PC-3 (cell line): ENCODE data around the gene CANX. TPM values are rescaled to one million over a fixed set of nuclear protein-coding genes. Genes with fewer than 3 reads are reported as not detected.
A peak's percentile ranks its signal among the peaks of the same experiment; 100 is the strongest.

Source experiments
- ATAC-seq: fragments of 200-7000 bp; cut with Tn5 transposase; 2 replicates; pipeline ENCODE4 v1.9.1; 2020; ENCODE audit warnings: mild to moderate bottlenecking, moderate library complexity
- BruUV-seq: library from RNA; stranded (reverse); fragments of 400-500 nt; replicated peaks from 2 replicates; lab custom pipeline; 2021; lab: Mats Ljungman, UMichigan
- CTCF ChIA-PET: fragments of 300-600 bp; sonication (Branson Sonifier 250); formaldehyde crosslinking; loops from one replicate; lab custom pipeline; 2022; ENCODE audit warnings: antibody characterized with exemption; lab: Charles Lee
- POLR2A ChIA-PET: fragments of 300-600 bp; sonication (Branson Sonifier 250); formaldehyde crosslinking; loops from one replicate; lab custom pipeline; 2022; ENCODE audit warnings: antibody characterized with exemption; ENCODE audit not compliant: unreplicated experiment; lab: Charles Lee
- DNase-seq: peaks from one replicate; pipeline ENCODE4 v3.0.0-alpha.2; 2015
- H2AFZ ChIP-seq: fragments of 300-600 bp; sonication (generic); 2 replicates; pipeline ENCODE4 v1.6.0; 2016; ENCODE audit warnings: antibody characterized with exemption, low read length
- H3F3A ChIP-seq: fragments of 300-600 bp; sonication (generic); one replicate; pipeline ENCODE4 v1.6.0; 2017; ENCODE audit warnings: antibody characterized with exemption, low read length, control low read depth, mild to moderate bottlenecking; ENCODE audit not compliant: unreplicated experiment
- H3K27ac ChIP-seq: fragments of 300-600 bp; sonication (generic); 2 replicates; pipeline ENCODE4 v1.5.1; 2016; ENCODE audit warnings: mild to moderate bottlenecking, low read length
- H3K27me3 ChIP-seq: fragments of 300-600 bp; sonication (generic); 2 replicates; pipeline ENCODE4 v1.6.1; 2016; ENCODE audit warnings: low read length, mixed read lengths
- H3K36me3 ChIP-seq: fragments of 300-600 bp; sonication (generic); 2 replicates; pipeline ENCODE4 v1.6.1; 2016; ENCODE audit warnings: low read depth, mixed run types, low read length, mixed read lengths
- H3K4me1 ChIP-seq: fragments of 300-600 bp; sonication (generic); 2 replicates; pipeline ENCODE4 v1.5.1; 2016; ENCODE audit warnings: low read length; ENCODE audit not compliant: insufficient read depth
- H3K4me2 ChIP-seq: fragments of 300-600 bp; sonication (generic); 2 replicates; pipeline ENCODE4 v1.6.0; 2016; ENCODE audit warnings: low read length
- H3K4me3 ChIP-seq: fragments of 300-600 bp; sonication (generic); 2 replicates; pipeline ENCODE4 v1.5.1; 2016; ENCODE audit warnings: mild to moderate bottlenecking, low read length, mixed read lengths
- H3K79me2 ChIP-seq: fragments of 300-600 bp; sonication (generic); 2 replicates; pipeline ENCODE4 v1.6.1; 2017; ENCODE audit warnings: low read length, mixed read lengths
- H3K9ac ChIP-seq: fragments of 300-600 bp; sonication (generic); 2 replicates; pipeline ENCODE4 v1.6.0; 2016; ENCODE audit warnings: mild to moderate bottlenecking, low read length
- H3K9me2 ChIP-seq: fragments of 300-600 bp; sonication (generic); replicated peaks from 2 replicates; pipeline ENCODE4 v1.6.1; 2016; ENCODE audit warnings: mixed run types, low read length, mixed read lengths
- H3K9me3 ChIP-seq: fragments of 300-600 bp; sonication (generic); 2 replicates; pipeline ENCODE4 v1.6.1; 2016; ENCODE audit warnings: low read length, mixed read lengths
- H4K20me1 ChIP-seq: fragments of 300-600 bp; sonication (generic); 2 replicates; pipeline ENCODE4 v1.6.1; 2016; ENCODE audit warnings: low read length, mixed read lengths
- CTCF ChIP-seq: fragments of 300-600 bp; sonication (generic); conservative IDR thresholded peaks from 2 replicates; pipeline ENCODE4 v1.5.1; 2017; ENCODE audit warnings: antibody characterized with exemption, low read depth, mild to moderate bottlenecking, low read length
- EZH2 ChIP-seq: fragments of 300-600 bp; sonication (generic); IDR thresholded peaks from one replicate; pipeline ENCODE4 v1.6.1; 2017; ENCODE audit warnings: antibody characterized with exemption, mild to moderate bottlenecking, low read length; ENCODE audit not compliant: unreplicated experiment
- EZH2phosphoT487 ChIP-seq: fragments of 300-600 bp; sonication (generic); IDR thresholded peaks from 2 replicates; pipeline ENCODE4 v1.6.1; 2018; ENCODE audit warnings: mild to moderate bottlenecking, antibody characterized with exemption, low read length, borderline replicate concordance
- intact Hi-C: fragments of 100-400 bp; cut with micrococcal nuclease; formaldehyde crosslinking; loops from 2 replicates; pipeline ENCODE4 v1.9.0; 2023
- total RNA-seq: library from RNA; depleted of rRNA; stranded (reverse); fragments of >200 nt; gene quantifications from 2 replicates; pipeline ENCODE4 v1.2.3, GENCODE V29; 2014

The CANX gene
- total RNA-seq, 1 experiment from 2014 or later, result 293 TPM

- Histone ChIP-seq H3K27ac (peak overlapping the region; percentile 19), H3K9ac (no peak overlapping the region)
- no peak for DNase-seq
Measured at GRCh38 chr5:179762781-179763176, 64.0 kb downstream of the CANX start.

GRCh38 chr5:179763215-179763945 lies 64.6 kb downstream of the CANX start:
- ChIA-PET POLR2A (no interaction called here), CTCF (interaction anchor here (0.7 kb wide), 1 partner anchor 74 kb away, joined by 3 read pairs; no protein-coding TSS in a partner anchor)
- Histone ChIP-seq H3K27ac (no peak overlapping the region), H3K4me2 (peak overlapping the region; percentile 50), H3F3A (peaks cover 8% of the 10 kb centered on the region), H2AFZ (no peak overlapping the region), H3K36me3 (peaks cover 10% of the 10 kb centered on the region; the same call in 1 of the 2 replicates), H4K20me1 (no peaks in the 10 kb centered on the region), H3K9me2 (no peaks in the 10 kb centered on the region), H3K4me3 (no peak overlapping the region), H3K4me1 (peaks cover 42% of the 10 kb centered on the region), H3K9me3 (no peaks in the 10 kb centered on the region), H3K79me2 (peaks cover 49% of the 10 kb centered on the region), H3K27me3 (no peaks in the 10 kb centered on the region), H3K9ac (no peak overlapping the region)
- peak; percentile 63 for ATAC-seq
- TF ChIP-seq CTCF (peak; percentile 84), EZH2phosphoT487 (no peak), EZH2 (no peak)
- peak; percentile 77 for DNase-seq
- intact Hi-C loops, result loop anchor here (1.0 to 2.0 kb wide), 3 partner anchors 31 to 57 kb away; partner anchors contain the start of genes MAML1 and SQSTM1
- no TSS peak for BruUV-seq

More at GRCh38 chr5:179762781-179763176, 64.0 kb downstream of the CANX start:
- no peak overlapping the region for H2AFZ ChIP-seq
- intact Hi-C loops, result loop anchor here (1.0 to 2.0 kb wide), 3 partner anchors 30 to 58 kb away; partner anchors contain the start of genes MAML1 and SQSTM1
- H3K4me3 ChIP-seq, result no peak overlapping the region
- TF ChIP-seq EZH2 (no peak), CTCF (no peak), EZH2phosphoT487 (no peak)
- CTCF ChIA-PET, result interaction anchor here (0.6 to 0.7 kb wide), 2 partner anchors 33 to 74 kb away, joined by 3 to 4 read pairs; no protein-coding TSS in a partner anchor
- ATAC-seq, result peak; percentile 25
- no peaks in the 10 kb centered on the region for H3K9me3 ChIP-seq
- BruUV-seq, result no TSS peak
- H3K4me1 ChIP-seq, result peaks cover 42% of the 10 kb centered on the region
- H3K36me3 ChIP-seq, result peaks cover 10% of the 10 kb centered on the region; the same call in 1 of the 2 replicates
- no peaks in the 10 kb centered on the region for H3K27me3 ChIP-seq
- H3K9me2 ChIP-seq, result no peaks in the 10 kb centered on the region
- peak overlapping the region; percentile 50 for H3K4me2 ChIP-seq
- no peaks in the 10 kb centered on the region for H4K20me1 ChIP-seq
- POLR2A ChIA-PET, result interaction anchor here (1.1 kb wide), 1 partner anchor 139 kb away, joined by 3 read pairs; the partner anchor contains the start of gene HNRNPH1
- peaks cover 54% of the 10 kb centered on the region for H3K79me2 ChIP-seq
- H3F3A ChIP-seq, result peaks cover 8% of the 10 kb centered on the region

GRCh38 chr5:179764056-179764455 lies 65.3 kb downstream of the CANX start:
- Histone ChIP-seq H3K36me3 (peaks cover 10% of the 10 kb centered on the region; the same call in 1 of the 2 replicates), H3K9ac (no peak overlapping the region), H3F3A (peaks cover 8% of the 10 kb centered on the region), H3K27me3 (no peaks in the 10 kb centered on the region), H3K4me1 (peaks cover 42% of the 10 kb centered on the region), H3K9me2 (no peaks in the 10 kb centered on the region), H2AFZ (no peak overlapping the region), H4K20me1 (no peaks in the 10 kb centered on the region), H3K79me2 (peaks cover 45% of the 10 kb centered on the region), H3K4me2 (no peak overlapping the region), H3K27ac (no peak overlapping the region), H3K4me3 (no peak overlapping the region), H3K9me3 (no peaks in the 10 kb centered on the region)
- ChIA-PET POLR2A (no interaction called here), CTCF (no interaction called here)
- intact Hi-C loops, result no loop called here
- no TSS peak for BruUV-seq
- no peak for ATAC-seq
- DNase-seq, result no peak
- TF ChIP-seq EZH2 (no peak), CTCF (no peak), EZH2phosphoT487 (no peak)
